HG02970 (cell line): Measurements from ENCODE around the gene CD70.
"Not testable (repeated sequence)": the region's sequence is repeated elsewhere in the genome, so short reads cannot be mapped to it uniquely, and the experiment has no call there.

ENCODE experiments used
- ATAC-seq: cut with Tn5 transposase; IDR thresholded peaks from one replicate; pipeline ENCODE4 v1.9.1; 2021; ENCODE audit warnings: mild to moderate bottlenecking, moderate library complexity, moderate number of reproducible peaks; ENCODE audit not compliant: unreplicated experiment, low FRiP score

CD70 gene

GRCh38 chr19:6573350-6573749 is 17.6 kb downstream of the CD70 start:
- ATAC-seq = no peak

DNA sequence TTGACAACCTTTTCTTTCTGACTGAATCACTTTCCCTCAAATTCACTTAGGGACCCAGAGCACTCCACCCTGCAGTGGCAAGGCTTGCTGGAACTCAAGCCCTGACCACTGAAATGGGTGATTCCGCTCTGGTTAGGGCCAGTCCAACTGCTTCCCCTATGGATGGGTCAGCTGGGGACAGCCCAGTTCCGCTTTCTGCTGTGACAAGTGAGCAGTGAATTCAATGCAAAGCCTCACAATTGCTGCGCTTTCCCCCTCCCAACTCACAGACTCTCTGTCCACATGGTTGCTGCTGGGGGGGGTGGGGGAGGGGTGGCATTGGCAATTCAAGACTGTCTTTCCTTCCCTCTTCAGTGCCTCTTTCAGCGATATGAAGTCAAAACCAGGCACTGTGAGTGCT is 18.7 kb downstream of the CD70 start:
- ATAC-seq = no peak

DNA sequence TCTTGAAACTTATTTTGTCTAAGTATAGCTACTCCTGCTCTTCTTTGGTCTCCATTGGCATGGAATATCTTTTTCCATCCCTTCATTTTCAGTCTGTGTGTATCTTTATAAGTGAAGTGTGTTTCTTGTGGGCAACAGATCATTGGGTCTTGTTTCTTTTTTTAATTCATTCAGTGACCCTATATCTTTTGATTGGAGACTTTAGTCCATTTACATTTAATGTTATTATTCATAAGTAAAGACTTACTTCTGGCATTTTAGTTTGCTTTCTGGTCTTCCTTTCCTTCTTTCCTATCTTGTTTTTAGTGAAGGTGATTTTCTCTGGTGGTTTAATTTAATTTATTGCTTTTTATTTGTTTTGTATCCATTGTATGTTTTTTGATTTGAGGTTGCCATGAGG is 19.8 kb downstream of the CD70 start:
- no peak for ATAC-seq

- ATAC-seq = no peak
Measured at GRCh38 chr19:6570764-6571163, 20.2 kb downstream of the CD70 start.

DNA sequence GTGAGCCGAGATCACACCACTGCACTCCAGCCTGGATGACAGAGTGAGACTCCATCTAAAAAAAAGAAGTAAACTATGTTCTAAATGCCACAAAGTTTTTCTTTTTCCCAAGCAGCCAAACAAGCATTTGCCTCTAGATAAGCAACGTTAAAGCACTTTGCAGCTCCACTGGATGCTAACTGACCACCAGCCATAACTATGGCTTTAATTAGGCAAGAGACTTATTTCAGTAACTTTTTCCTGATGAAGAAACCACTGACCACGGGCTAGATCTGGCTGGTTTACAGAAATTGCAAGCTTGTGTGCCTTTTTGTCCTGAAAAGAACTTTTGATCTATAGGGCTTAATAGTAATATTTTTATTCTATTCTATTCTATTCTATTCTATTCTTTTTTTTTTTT is 22.1 kb downstream of the CD70 start:
- ATAC-seq = no peak

- ATAC-seq = no peak
Measured at GRCh38 chr19:6568010-6568526, 22.9 kb downstream of the CD70 start.

- not testable (repeated sequence) for ATAC-seq
Measured at GRCh38 chr19:6566727-6567126, 24.2 kb downstream of the CD70 start.

DNA sequence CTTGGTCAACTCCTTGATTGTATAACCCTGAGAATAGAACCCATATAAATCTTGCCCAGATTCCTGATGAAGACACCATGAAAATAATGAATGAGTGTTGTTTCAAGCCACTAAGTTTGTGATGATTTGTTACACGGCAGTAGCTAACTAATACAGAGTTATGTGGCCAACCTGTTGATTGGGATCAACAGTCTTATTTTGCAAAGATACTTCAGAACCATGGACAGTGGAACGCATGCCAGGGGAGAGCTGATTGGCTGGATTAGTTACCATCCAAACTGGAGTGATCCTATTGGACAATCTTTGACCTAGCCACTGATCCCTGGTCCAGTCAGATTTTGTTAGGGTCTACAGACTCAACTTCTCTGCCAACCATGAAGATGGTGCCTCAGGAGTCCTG is 26.6 kb downstream of the CD70 start:
- no peak for ATAC-seq

DNA sequence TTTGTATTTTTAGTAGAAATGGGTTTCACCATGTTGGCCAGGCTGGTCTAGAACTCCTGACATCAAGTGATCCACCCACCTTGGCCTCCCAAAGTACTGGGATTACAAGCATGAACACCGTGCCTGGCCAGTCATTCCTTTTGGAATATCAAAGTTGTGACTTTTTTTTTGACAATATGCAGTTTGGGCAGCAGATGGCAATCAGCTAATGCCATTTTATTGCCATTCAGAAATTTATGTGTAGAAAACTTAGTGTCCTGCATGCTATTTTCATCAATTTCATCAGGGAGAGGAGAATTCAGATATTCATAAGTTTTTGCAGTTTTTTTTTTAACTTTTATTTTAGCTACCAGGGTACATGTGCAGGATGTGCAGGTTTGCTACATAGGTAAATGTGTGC is 28.5 kb downstream of the CD70 start:
- ATAC-seq = not testable (repeated sequence)

GRCh38 chr19:6556480-6557195 is 34.3 kb downstream of the CD70 start:
- no peak for ATAC-seq

DNA sequence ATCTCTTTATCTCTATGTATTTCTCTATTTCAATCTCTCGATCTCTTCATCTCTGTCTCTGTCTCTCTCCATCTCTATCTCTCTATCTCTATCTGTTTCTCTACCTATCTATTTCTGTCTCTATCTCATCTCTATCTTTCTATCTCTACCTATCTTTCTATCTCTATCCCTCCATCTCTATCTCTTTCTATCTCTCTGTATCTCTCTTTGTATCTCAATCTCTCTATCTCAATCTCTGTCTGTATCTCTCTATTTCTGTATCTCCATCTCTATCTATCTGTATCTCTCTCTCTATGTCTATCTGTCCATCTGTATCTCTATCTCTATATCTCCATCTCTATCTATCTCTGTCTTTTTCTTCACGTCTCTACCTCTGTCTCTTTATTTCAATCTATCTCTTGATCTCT is 34.9 kb downstream of the CD70 start:
- ATAC-seq = no peak

DNA sequence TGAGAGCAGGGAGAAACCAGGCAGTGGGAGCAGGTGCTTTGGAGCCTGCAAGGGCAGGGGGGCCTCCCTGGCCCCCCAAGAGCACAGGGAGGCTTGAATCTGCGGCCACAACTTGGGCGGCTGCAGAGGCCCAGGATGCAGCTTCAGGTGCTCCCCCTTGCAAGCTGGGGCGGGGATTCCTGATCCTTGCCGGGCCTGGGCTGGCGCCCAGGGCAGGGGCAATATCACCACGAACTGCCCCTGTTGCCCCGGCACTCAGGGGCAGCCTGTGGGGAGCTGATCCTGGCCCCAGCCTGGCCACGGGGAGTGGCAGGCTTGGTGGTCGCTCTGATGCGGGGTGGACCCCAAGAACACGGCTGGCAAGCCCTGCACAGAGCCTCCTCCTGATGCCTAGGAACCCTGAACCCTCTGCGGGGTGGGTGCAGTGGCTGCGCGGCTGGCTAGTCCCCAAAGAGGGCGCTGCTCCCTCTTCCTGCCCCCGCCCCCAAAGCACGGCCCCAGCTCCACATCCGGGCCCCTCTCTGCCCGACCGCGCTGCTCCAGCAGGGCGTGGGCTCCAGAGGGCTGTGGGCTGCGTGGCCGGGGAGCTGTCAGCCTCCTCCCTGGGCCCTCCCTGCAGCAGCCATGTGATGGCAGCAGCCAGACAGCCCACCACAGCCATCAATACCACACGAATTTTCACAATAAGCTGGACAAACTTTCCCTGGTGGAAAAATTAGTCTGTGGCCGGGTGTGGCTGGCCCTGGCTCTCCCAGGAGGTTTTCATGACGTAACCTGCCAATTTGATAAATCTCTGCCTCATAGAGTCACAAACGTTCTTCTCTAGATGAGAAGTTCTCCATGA is 39.1 kb downstream of the CD70 start:
- ATAC-seq = no peak

DNA sequence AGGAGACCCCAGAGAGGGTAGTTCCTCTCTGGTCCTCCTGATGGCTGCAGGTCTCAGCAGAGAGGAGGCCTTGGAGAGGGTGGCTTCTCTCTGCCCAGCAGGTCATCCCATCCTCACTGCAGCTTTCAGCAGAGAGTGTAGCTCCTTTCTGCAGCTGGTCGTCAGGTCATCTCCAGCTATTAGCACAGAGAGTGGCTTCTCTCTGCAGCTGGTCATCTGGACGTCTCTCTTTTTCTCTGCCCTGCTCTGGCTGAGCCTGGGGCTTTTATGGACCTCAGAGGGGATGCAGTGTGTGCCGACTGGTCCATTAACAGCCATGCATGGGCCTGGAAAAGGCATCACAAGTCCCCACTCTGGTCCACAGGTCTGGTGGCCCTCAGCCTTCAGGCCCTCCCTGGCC is 39.9 kb downstream of the CD70 start:
- no peak for ATAC-seq

DNA sequence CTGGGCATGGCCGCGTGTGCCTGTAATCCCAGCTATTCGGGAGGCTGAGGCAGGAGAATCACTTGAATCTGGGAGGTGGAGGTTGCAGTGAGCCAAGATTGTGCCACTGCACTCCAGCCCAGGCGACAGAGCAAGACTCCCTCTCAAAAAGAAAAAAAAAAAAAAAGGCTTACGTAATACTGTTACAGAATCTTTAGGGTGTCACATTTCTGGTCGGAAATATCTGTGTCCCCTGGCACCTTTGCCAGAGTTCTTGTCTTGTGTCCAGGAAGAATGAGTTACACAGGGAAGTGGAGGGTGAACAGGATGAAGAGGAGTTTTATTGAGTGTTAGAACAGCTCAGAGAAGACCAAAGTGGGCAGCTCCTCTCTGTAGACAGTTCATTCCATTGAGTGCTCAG is 40.3 kb downstream of the CD70 start:
- ATAC-seq = not testable (repeated sequence)

GRCh38 chr19:6543866-6544347 is 47.0 kb downstream of the CD70 start:
- no peak for ATAC-seq

- ATAC-seq = no peak
Measured at GRCh38 chr19:6540918-6541689, 49.8 kb downstream of the CD70 start.

GRCh38 chr19:6539514-6539913 is 51.4 kb downstream of the CD70 start:
- ATAC-seq = no peak
